Airway epithelial cell (primary cell): ENCODE results near the gene SLC1A3. TPM values are rescaled to one million over a fixed set of nuclear protein-coding genes. Genes with fewer than 3 reads are reported as not detected.

Source experiments
- total RNA-seq: library from RNA; depleted of rRNA; stranded (reverse); fragments of >200 nt; gene quantifications from 2 replicates; pipeline ENCODE4 v1.2.3, GENCODE V29; 2015

SLC1A3 gene
- total RNA-seq, result 2.7 and 12.1 TPM in 2 replicates

DNA sequence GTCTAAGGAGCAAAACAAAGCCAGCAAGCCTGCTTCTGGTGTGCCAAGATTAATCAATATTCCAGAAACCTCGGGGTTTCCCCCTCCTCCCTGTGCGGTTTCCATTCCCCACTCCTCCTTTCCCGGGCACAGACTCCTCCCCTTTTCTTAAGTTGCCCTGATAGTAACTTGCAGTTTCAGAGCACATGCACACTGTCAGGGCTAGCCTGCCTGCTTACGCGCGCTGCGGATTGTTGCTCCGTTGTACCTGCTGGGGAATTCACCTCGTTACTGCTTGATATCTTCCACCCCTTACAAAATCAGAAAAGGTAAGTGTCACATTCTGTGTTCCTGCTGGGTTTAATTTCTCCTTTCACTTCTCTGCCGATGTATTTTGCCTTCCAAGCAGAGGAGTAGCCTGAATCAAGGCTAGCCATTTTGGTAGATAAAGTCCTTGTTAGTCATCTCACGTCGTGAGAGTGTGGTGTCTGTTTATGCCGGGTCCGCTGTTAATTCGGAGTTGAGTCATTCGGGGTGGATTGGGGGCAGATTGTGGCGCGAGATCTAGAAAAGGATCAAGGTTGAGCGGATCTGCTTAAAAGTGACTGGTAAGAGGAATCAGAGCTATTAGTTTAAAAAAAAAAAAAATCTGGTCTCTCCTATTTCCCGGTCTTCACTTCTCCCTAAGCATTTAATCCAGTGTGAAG lies at the start of gene SLC1A3:
TSS of gene SLC1A3 (plus strand) at position 179 of the 686 bp plus-strand sequence. CDS start 1,818 bp downstream, outside the sequence.

